GM12878 (cell line): ENCODE results near the gene KREMEN2. TPM values are rescaled to one million over a fixed set of nuclear protein-coding genes. Genes with fewer than 3 reads are reported as not detected.

Experiments
- ATAC-seq: fragments of 200-7000 bp; cut with Tn5 transposase; 3 replicates; pipeline ENCODE4 v1.9.1; 2020; ENCODE audit warnings: mild to moderate bottlenecking, moderate library complexity
- BruUV-seq: library from RNA; stranded (reverse); fragments of 400-500 nt; replicated peaks from 2 replicates; lab custom pipeline; 2021; lab: Mats Ljungman, UMichigan
- CTCF ChIA-PET: fragments of 300-600 bp; sonication (Branson Sonifier 250); formaldehyde crosslinking; extraction: SDS; loops from one replicate; lab custom pipeline; 2021; ENCODE audit warnings: inconsistent platforms; lab: Yijun Ruan, JAX
- POLR2A ChIA-PET: fragments of 350-600 bp; formaldehyde crosslinking; extraction: SDS; loops from one replicate; lab custom pipeline; 2021; ENCODE audit warnings: inconsistent platforms; lab: Charles Lee
- RAD21 ChIA-PET: fragments of 300-600 bp; sonication (Branson Sonifier 250); formaldehyde crosslinking; loops from one replicate; lab custom pipeline; 2023; ENCODE audit warnings: antibody characterized with exemption; ENCODE audit not compliant: unreplicated experiment; lab: Charles Lee
- SMC1A ChIA-PET: fragments of 300-600 bp; sonication (Branson Sonifier 250); formaldehyde crosslinking; loops from one replicate; lab custom pipeline; 2023; ENCODE audit not compliant: unreplicated experiment, uncharacterized antibody; lab: Charles Lee
- DNase-seq: peaks from one replicate; pipeline ENCODE4 v3.0.0-alpha.2; 2011; ENCODE audit warnings: low read depth, low spot score
- FAIRE-seq: peaks from 3 replicates; lab custom pipeline; 2011; peaks lifted over from hg19 to GRCh38; lab: Jason Lieb, UNC
- H2AFZ ChIP-seq: 2 replicates; pipeline ENCODE4 v1.6.0; 2011; ENCODE audit warnings: low read depth, low read length, control low read depth; ENCODE audit not compliant: control insufficient read depth
- H3K27ac ChIP-seq: 2 replicates; pipeline ENCODE4 v1.5.1; 2011; ENCODE audit warnings: control low read depth; ENCODE audit not compliant: control insufficient read depth, insufficient read depth
- H3K27me3 ChIP-seq, 2 experiments: replicated peaks in 1 of 2; 2 replicates each; pipeline versions ENCODE4 v1.6.0 to v1.6.1; 2011; ENCODE audit warnings: low read length in 1 of 2; ENCODE audit not compliant: control insufficient read depth in 2 of 2, insufficient read depth in 2 of 2
- H3K36me3 ChIP-seq, 2 experiments: 2 replicates each; pipeline ENCODE4 v1.5.1; 2011; ENCODE audit warnings: low read length in 1 of 2; ENCODE audit not compliant: control insufficient read depth in 2 of 2, insufficient read depth in 2 of 2
- H3K4me1 ChIP-seq: 2 replicates; pipeline ENCODE4 v1.6.1; 2011; ENCODE audit warnings: mild to moderate bottlenecking, low read length, moderate library complexity, mixed read lengths; ENCODE audit not compliant: control insufficient read depth, insufficient read depth
- H3K4me2 ChIP-seq: 2 replicates; pipeline ENCODE4 v1.6.0; 2011; ENCODE audit warnings: control low read depth; ENCODE audit not compliant: control insufficient read depth, insufficient read depth
- H3K4me3 ChIP-seq: fragments of 200-600 bp; sonication (generic); 2 replicates; pipeline ENCODE4 v1.5.1; 2016
- H3K79me2 ChIP-seq: 2 replicates; pipeline ENCODE4 v1.6.0; 2011; ENCODE audit warnings: low read length; ENCODE audit not compliant: control insufficient read depth, insufficient read depth
- H3K9ac ChIP-seq: 2 replicates; pipeline ENCODE4 v1.8.0; 2011; ENCODE audit warnings: low read length, control low read depth, mixed read lengths; ENCODE audit not compliant: control insufficient read depth, insufficient read depth
- H3K9me3 ChIP-seq: replicated peaks from 3 replicates; pipeline ENCODE4 v1.5.1; 2011; ENCODE audit warnings: mild to moderate bottlenecking, low read length; ENCODE audit not compliant: control insufficient read depth, insufficient read depth
- H4K20me1 ChIP-seq: 2 replicates; pipeline ENCODE4 v1.6.0; 2011; ENCODE audit not compliant: control insufficient read depth, insufficient read depth
- E2F8 ChIP-seq: fragments of 450-650 bp; IDR thresholded peaks from 2 replicates; pipeline ENCODE4 v1.6.1; 2018; ENCODE audit warnings: mild to moderate bottlenecking, low read depth, moderate library complexity; ENCODE audit not compliant: partially characterized antibody
- KAT2A ChIP-seq: conservative IDR thresholded peaks from 2 replicates; pipeline ENCODE4 v1.6.1; 2011; ENCODE audit warnings: low read depth, low read length; ENCODE audit not compliant: control insufficient read depth
- NRF1 ChIP-seq: conservative IDR thresholded peaks from 2 replicates; pipeline ENCODE4 v1.6.1; 2011; ENCODE audit warnings: mild to moderate bottlenecking, low read depth, low read length, improper control_type of control experiment
- RBBP5 ChIP-seq: fragments of 200-600 bp; sonication (generic); conservative IDR thresholded peaks from 2 replicates; pipeline ENCODE4 v1.6.1; 2016
- REST ChIP-seq: IDR thresholded peaks from 2 replicates; pipeline ENCODE4 v1.6.1; 2012; ENCODE audit warnings: mild to moderate bottlenecking, low read depth, low read length
- SKIL ChIP-seq: fragments of 450-650 bp; IDR thresholded peaks from 2 replicates; pipeline ENCODE4 v1.6.1; 2017; ENCODE audit warnings: mild to moderate bottlenecking, low read depth, inconsistent platforms; ENCODE audit not compliant: poor library complexity, severe bottlenecking
- USF2 ChIP-seq: IDR thresholded peaks from 2 replicates; pipeline ENCODE4 v1.6.1; 2011; ENCODE audit warnings: low read depth, low read length, improper control_type of control experiment, borderline replicate concordance
- ZNF217 ChIP-seq: fragments of 450-650 bp; IDR thresholded peaks from 2 replicates; pipeline ENCODE4 v1.6.1; 2017; ENCODE audit warnings: antibody characterized with exemption, mild to moderate bottlenecking
- WGBS: methylation state at CpG from one replicate; pipeline ENCODE4 v1.1.6; 2016; ENCODE audit warnings: low lambda C conversion rate; ENCODE audit not compliant: insufficient replicate concordance, insufficient coverage; ENCODE audit errors: missing lambda C conversion rate; 5-methylcytosine and 5-hydroxymethylcytosine counted together
- in situ Hi-C: fragments of 300-500 bp; cut with MboI; formaldehyde crosslinking; loops from 9 replicates; pipeline ENCODE4 v1.14.3; 2018; ENCODE audit warnings: mixed read lengths
- intact Hi-C: fragments of 100-400 bp; cut with micrococcal nuclease; formaldehyde crosslinking; loops from one replicate; pipeline ENCODE4 v1.14.2; 2022; ENCODE audit not compliant: unreplicated experiment
- polyA plus RNA-seq, 11 experiments: library from polyadenylated mRNA; depleted of rRNA in 4 of 11; unstranded in 6 of 11; stranded (reverse) in 5 of 11; fragments of >200 nt; fragmentation: Nextera tagmentation in 4 of 11; fragmentation: Illumina TruSeq in 1 of 11; extraction: Ambion mirVana in 4 of 11; extraction: Trizol in 1 of 11; gene quantifications; 1 replicate in 1 of 11; 2 replicates in 10 of 11; pipeline versions ENCODE4 v1.2.1 to v1.2.3, GENCODE V29; 2011 to 2016; ENCODE audit warnings: inconsistent platforms in 2 of 11, missing spikeins in 2 of 11, low read depth in 1 of 11
- total RNA-seq, 4 experiments: library from RNA; depleted of rRNA in 3 of 4; stranded (reverse); fragments of >200 nt in 3 of 4; fragmentation: Illumina TruSeq in 1 of 4; extraction: Trizol in 1 of 4; gene quantifications; 2 replicates each; pipeline versions ENCODE4 v1.2.1 to v1.2.3, GENCODE V29; 2013 to 2021

Gene KREMEN2
- total and polyA plus RNA-seq, 10 of the 15 experiments (the other 5 are each of a cell fraction or from before 2014, with no cell fraction given): 0.06 to 3.7 (median 0.83) TPM; not detected in 2

- Histone ChIP-seq H3K27me3 (no peaks in the 10 kb centered on the region), H3K79me2 (no peaks in the 10 kb centered on the region), H3K36me3 (peaks cover 0 to 10% of the 10 kb centered on the region in 2 experiments; a peak in 2 of 4 replicates), H3K4me3 (no peak overlapping the region), H3K4me1 (no peaks in the 10 kb centered on the region), H3K9me3 (no peaks in the 10 kb centered on the region), H3K4me2 (no peak overlapping the region), H3K9ac (no peak overlapping the region), H2AFZ (no peak overlapping the region), H3K27ac (no peak overlapping the region), H4K20me1 (no peaks in the 10 kb centered on the region)
- ATAC-seq (no peak), DNase-seq (no peak), FAIRE-seq (no peak)
- ChIA-PET RAD21 (no interaction called here), CTCF (no interaction called here), SMC1A (no interaction called here), POLR2A (no interaction called here)
- intact Hi-C loops (no loop called here), in situ Hi-C loops (no loop called here)
- TF ChIP-seq NRF1 (no peak), SKIL (no peak), KAT2A (no peak), ZNF217 (no peak), USF2 (no peak), REST (no peak), RBBP5 (no peak), E2F8 (no peak)
- BruUV-seq: no TSS peak
- 90% methylated on average over 11 of the region's 15 CpGs for WGBS
These were observed 33.8 kb upstream of the KREMEN2 start for GRCh38 chr16:2930236-2930635.
